A549 (cell line): ENCODE results near the gene AGR2. TPM values are rescaled to one million over a fixed set of nuclear protein-coding genes. Genes with fewer than 3 reads are reported as not detected.
A peak's percentile ranks its signal among the peaks of the same experiment; 100 is the strongest.

ENCODE experiments used
- ATAC-seq, 2 experiments: fragments of 200-7000 bp in 1 of 2; fragments of >200 bp in 1 of 2; cut with Nextera tagmentation in 1 of 2; cut with Tn5 transposase in 1 of 2; 3 replicates each; pipeline versions ENCODE4 v1.8.0 to v1.9.1; 2018 to 2020; ENCODE audit warnings: mild to moderate bottlenecking in 1 of 2, moderate library complexity in 1 of 2
- CTCF ChIA-PET: fragments of 300-600 bp; sonication (Branson Sonifier 250); formaldehyde crosslinking; extraction: SDS; loops from one replicate; lab custom pipeline; 2021; ENCODE audit warnings: antibody characterized with exemption, inconsistent platforms; lab: Yijun Ruan, JAX
- POLR2A ChIA-PET: fragments of 350-600 bp; formaldehyde crosslinking; extraction: SDS; loops from one replicate; lab custom pipeline; 2021; ENCODE audit warnings: antibody characterized with exemption, inconsistent platforms; lab: Yijun Ruan, JAX
- DNase-seq, 2 experiments: peaks; one replicate each; pipeline versions ENCODE4 v3.0.0 to v3.0.0-alpha.2; 2011 to 2016; ENCODE audit warnings: low read depth in 1 of 2, low spot score in 1 of 2
- FAIRE-seq: peaks from 2 replicates; lab custom pipeline; 2011; peaks lifted over from hg19 to GRCh38; lab: Jason Lieb, UNC
- H3K27ac ChIP-seq, 2 experiments: fragments of >200 bp; sonication (Bioruptor Twin); formaldehyde crosslinking; 3 replicates each; pipeline ENCODE4 v1.5.1; 2016 to 2017
- H3K4me1 ChIP-seq: fragments of >200 bp; sonication (Bioruptor Twin); formaldehyde crosslinking; 3 replicates; pipeline ENCODE4 v1.6.1; 2016
- H3K4me2 ChIP-seq: fragments of >200 bp; sonication (Bioruptor Twin); formaldehyde crosslinking; 3 replicates; pipeline ENCODE4 v1.6.1; 2016
- H3K4me3 ChIP-seq: fragments of >200 bp; sonication (Bioruptor Twin); formaldehyde crosslinking; 3 replicates; pipeline ENCODE4 v1.5.1; 2016
- H3K9me3 ChIP-seq: fragments of >200 bp; sonication (Bioruptor Twin); formaldehyde crosslinking; 3 replicates; pipeline ENCODE4 v1.6.1; 2016
- ATOH8 ChIP-seq: fragments of 250-450 bp; sonication (Bioruptor Pico); IDR thresholded peaks from 2 replicates; pipeline ENCODE4 v1.5.0; 2020; ENCODE audit warnings: low read depth, mild to moderate bottlenecking, moderate library complexity
- BCL3 ChIP-seq: fragments of >200 bp; sonication (Bioruptor Twin); formaldehyde crosslinking; IDR thresholded peaks from 3 replicates; pipeline ENCODE4 v1.6.1; 2016
- BHLHE40 ChIP-seq: IDR thresholded peaks from 2 replicates; pipeline ENCODE4 v1.6.1; 2012; ENCODE audit warnings: low read depth, low read length, inconsistent platforms
- CBX8 ChIP-seq: fragments of 200-600 bp; sonication (generic); IDR thresholded peaks from 2 replicates; pipeline ENCODE4 v1.6.1; 2016
- CEBPB ChIP-seq, 2 experiments: fragments of >200 bp in 1 of 2; sonication (Bioruptor Twin) in 1 of 2; formaldehyde crosslinking in 1 of 2; IDR thresholded peaks; 2 replicates each; pipeline ENCODE4 v1.6.1; 2012 to 2016
- CTCF ChIP-seq: fragments of >200 bp; sonication (Bioruptor Twin); formaldehyde crosslinking; IDR thresholded peaks from 3 replicates; pipeline ENCODE4 v1.5.1; 2016
- E2F6 ChIP-seq: IDR thresholded peaks from 2 replicates; pipeline ENCODE4 v1.6.1; 2012; ENCODE audit warnings: low read depth, borderline replicate concordance
- FOSB ChIP-seq: fragments of 250-450 bp; sonication (Bioruptor Pico); IDR thresholded peaks from 2 replicates; pipeline ENCODE4 v1.5.0; 2020; ENCODE audit warnings: mild to moderate bottlenecking, moderate library complexity
- GATA3 ChIP-seq: IDR thresholded peaks from 2 replicates; pipeline ENCODE4 v1.6.1; 2012; ENCODE audit warnings: borderline replicate concordance
- HES2 ChIP-seq: fragments of >200 bp; sonication (Bioruptor Twin); formaldehyde crosslinking; IDR thresholded peaks from 2 replicates; pipeline ENCODE4 v1.6.1; 2016
- HMGXB4 ChIP-seq: fragments of 250-450 bp; sonication (Bioruptor Pico); IDR thresholded peaks from 2 replicates; pipeline ENCODE4 v1.5.0; 2021; ENCODE audit warnings: mild to moderate bottlenecking, moderate library complexity, borderline replicate concordance
- HOXB13 ChIP-seq: fragments of 250-450 bp; sonication (Bioruptor Pico); IDR thresholded peaks from 2 replicates; pipeline ENCODE4 v1.5.0; 2020; ENCODE audit warnings: low read depth, mild to moderate bottlenecking, moderate library complexity
- HOXB5 ChIP-seq: fragments of 250-450 bp; sonication (Bioruptor Pico); IDR thresholded peaks from 2 replicates; pipeline ENCODE4 v1.5.0; 2020; ENCODE audit warnings: mild to moderate bottlenecking, moderate library complexity
- JUNB ChIP-seq: fragments of >200 bp; sonication (Bioruptor Twin); formaldehyde crosslinking; IDR thresholded peaks from 2 replicates; pipeline ENCODE4 v1.6.1; 2016
- KDM1A ChIP-seq: fragments of 200-600 bp; sonication (generic); IDR thresholded peaks from 2 replicates; pipeline ENCODE4 v1.6.1; 2016; ENCODE audit warnings: low read depth, mild to moderate bottlenecking
- KDM5A ChIP-seq: fragments of 200-600 bp; sonication (generic); IDR thresholded peaks from 2 replicates; pipeline ENCODE4 v1.6.1; 2016; ENCODE audit warnings: antibody characterized with exemption, mild to moderate bottlenecking
- MAFK ChIP-seq: fragments of 450-650 bp; IDR thresholded peaks from 2 replicates; pipeline ENCODE4 v1.6.1; 2014; ENCODE audit not compliant: partially characterized antibody
- MAX ChIP-seq: IDR thresholded peaks from 2 replicates; pipeline ENCODE4 v1.6.1; 2012
- NFE2L2 ChIP-seq: fragments of 150-350 bp; conservative IDR thresholded peaks from 2 replicates; pipeline ENCODE4 v1.6.1; 2014; ENCODE audit warnings: low read length
- NR3C1 ChIP-seq: fragments of >200 bp; sonication (Bioruptor Twin); formaldehyde crosslinking; IDR thresholded peaks from 3 replicates; pipeline ENCODE4 v1.6.1; 2017
- POLR2A ChIP-seq: IDR thresholded peaks from 2 replicates; pipeline ENCODE4 v1.6.1; 2012; ENCODE audit warnings: mild to moderate bottlenecking, low read length
- POLR2AphosphoS2 ChIP-seq: conservative IDR thresholded peaks from 2 replicates; pipeline ENCODE4 v1.6.1; 2012; ENCODE audit warnings: low read length, improper control_type of control experiment, inconsistent platforms
- RAD21 ChIP-seq, 2 experiments: fragments of >200 bp in 1 of 2; sonication (Bioruptor Twin) in 1 of 2; formaldehyde crosslinking in 1 of 2; IDR thresholded peaks in 1 of 2; conservative IDR thresholded peaks in 1 of 2; 2 replicates in 1 of 2; 3 replicates in 1 of 2; pipeline ENCODE4 v1.6.1; 2012 to 2018; ENCODE audit warnings: inconsistent platforms in 1 of 2
- RARB ChIP-seq: fragments of 250-450 bp; sonication (Bioruptor Pico); IDR thresholded peaks from 2 replicates; pipeline ENCODE4 v1.8.0; 2021; ENCODE audit warnings: mild to moderate bottlenecking, moderate library complexity
- RCOR1 ChIP-seq: fragments of 150-350 bp; IDR thresholded peaks from 2 replicates; pipeline ENCODE4 v1.6.1; 2014; ENCODE audit warnings: antibody characterized with exemption, low read length, low read depth
- RFX5 ChIP-seq: fragments of 450-650 bp; IDR thresholded peaks from 2 replicates; pipeline ENCODE4 v1.7.1; 2014; ENCODE audit warnings: antibody characterized with exemption, mild to moderate bottlenecking, moderate library complexity
- RNF2 ChIP-seq: fragments of 200-600 bp; sonication (generic); IDR thresholded peaks from 2 replicates; pipeline ENCODE4 v1.6.1; 2016; ENCODE audit warnings: low read depth, mild to moderate bottlenecking, antibody characterized with exemption, moderate library complexity, borderline replicate concordance
- SMC3 ChIP-seq: fragments of >200 bp; sonication (Bioruptor Twin); formaldehyde crosslinking; IDR thresholded peaks from 3 replicates; pipeline ENCODE4 v1.6.1; 2018; ENCODE audit warnings: inconsistent platforms
- SREBF2 ChIP-seq: fragments of 450-650 bp; IDR thresholded peaks from 2 replicates; pipeline ENCODE4 v1.6.1; 2014; ENCODE audit warnings: mild to moderate bottlenecking, moderate library complexity
- TP53 ChIP-seq: fragments of 250-450 bp; sonication (Bioruptor Pico); IDR thresholded peaks from 2 replicates; pipeline ENCODE4 v1.5.0; 2021; ENCODE audit warnings: mild to moderate bottlenecking, moderate library complexity
- ZFP36 ChIP-seq: fragments of 450-650 bp; IDR thresholded peaks from 2 replicates; pipeline ENCODE4 v1.6.1; 2014; ENCODE audit warnings: borderline replicate concordance; ENCODE audit not compliant: partially characterized antibody
- WGBS: methylation state at CpG from one replicate; pipeline ENCODE4 v1.1.6; 2017; ENCODE audit errors: missing lambda C conversion rate; 5-methylcytosine and 5-hydroxymethylcytosine counted together
- polyA plus RNA-seq, 4 experiments: library from polyadenylated mRNA; depleted of rRNA in 3 of 4; stranded (reverse); fragments of >200 nt; fragmentation: RNase III in 1 of 4; extraction: RNeasy Plus Mini Kit Qiagen cat#74134 plus additional on column Dnase treatment in 1 of 4; gene quantifications; 2 replicates in 3 of 4; 3 replicates in 1 of 4; pipeline ENCODE4 v1.2.3, GENCODE V29; 2011 to 2017

The AGR2 gene
- polyA plus RNA-seq, 2 of the 4 experiments (the other 2 are of a cell fraction), result 60.7 to 479 TPM

- Histone ChIP-seq H3K27ac (no peak overlapping the region), H3K4me3 (no peak overlapping the region), H3K9me3 (0 out of 3 replicates have a peak, but pooled peaks cover 2% of the 10 kb centered on the region), H3K4me1 (no peaks in the 10 kb centered on the region; the same call in 2 of the 3 replicates), H3K4me2 (no peak overlapping the region)
- 96% methylated on average over 1 of the region's 1 CpG for WGBS
- no peak for TF ChIP-seq JUNB
- TF ChIP-seq SREBF2, result no peak
- no peak for ATAC-seq
- no peak for FAIRE-seq
- ChIA-PET POLR2A (no interaction called here), CTCF (interaction anchor here (0.6 to 1.0 kb wide), 2 partner anchors 20 to 110 kb away, joined by 3 read pairs; no protein-coding TSS in a partner anchor)
- no peak for DNase-seq
Observed at GRCh38 chr7:16833373-16833772, 28.6 kb upstream of the AGR2 start.

GRCh38 chr7:16826060-16826459, 21.3 kb upstream of the AGR2 start:
- FAIRE-seq (no peak), DNase-seq (no peak), ATAC-seq (no peak)
- H3K4me2 ChIP-seq, result no peak overlapping the region
- TF ChIP-seq CTCF, result no peak
- TF ChIP-seq HOXB5 (CRISPR knock-in tag), result no peak
- TF ChIP-seq HES2, result no peak
- TF ChIP-seq RNF2, result no peak
- TF ChIP-seq POLR2AphosphoS2, result no peak
- no peak for TF ChIP-seq ATOH8
- no peak for TF ChIP-seq GATA3
- TF ChIP-seq HOXB13 (CRISPR knock-in tag), result no peak
- TF ChIP-seq BCL3, result no peak
- TF ChIP-seq MAX, result no peak
- TF ChIP-seq RCOR1, result no peak
- TF ChIP-seq FOSB, result no peak
- TF ChIP-seq RFX5, result no peak
- no peak for TF ChIP-seq CBX8
- no peak for TF ChIP-seq NFE2L2
- TF ChIP-seq TP53 (CRISPR knock-in tag), result no peak
- TF ChIP-seq CEBPB (IDR thresholded peaks at IDR 0.05), result no peak
- no peak for TF ChIP-seq E2F6
- no peak overlapping the region for H3K4me3 ChIP-seq
- H3K4me1 ChIP-seq, result peaks cover 18% of the 10 kb centered on the region
- 0 out of 3 replicates have a peak, but pooled peaks cover 2% of the 10 kb centered on the region for H3K9me3 ChIP-seq
- POLR2A ChIA-PET, result no interaction called here
- CTCF ChIA-PET, result no interaction called here
- H3K27ac ChIP-seq, result peak overlapping the region in 1 of 2 experiments; percentile 42; a peak in 3 of 6 replicates

GRCh38 chr7:16822029-16822428, 17.2 kb upstream of the AGR2 start:
- Histone ChIP-seq H3K4me2 (peak overlapping the region; percentile 54), H3K4me1 (peaks cover 31% of the 10 kb centered on the region), H3K27ac (peak overlapping the region; percentile 51 to 56), H3K9me3 (no peaks in the 10 kb centered on the region; the same call in 2 of the 3 replicates), H3K4me3 (no peak overlapping the region)
- ChIA-PET POLR2A (no interaction called here), CTCF (interaction anchor here (0.8 kb wide), 1 partner anchor 9 kb away, joined by 4 read pairs; no protein-coding TSS in a partner anchor)
- FAIRE-seq (no peak), ATAC-seq (peak in 1 of 2 experiments; percentile 77; a peak in 3 of 6 replicates), DNase-seq (peak in 1 of 2 experiments; percentile 67)
- WGBS, result 5% methylated on average over 3 of the region's 3 CpGs
- TF ChIP-seq BHLHE40, result no peak
- TF ChIP-seq RARB (CRISPR knock-in tag), result no peak
- TF ChIP-seq MAFK, result no peak
- no peak for TF ChIP-seq HMGXB4 (CRISPR knock-in tag)
- TF ChIP-seq KDM1A, result no peak
- TF ChIP-seq NR3C1, result no peak
- no peak for TF ChIP-seq POLR2A
- TF ChIP-seq RAD21 (conservative IDR thresholded peaks at IDR 0.05 in 1 of 2, IDR thresholded peaks at IDR 0.05 in 1 of 2), result no peak
- no peak for TF ChIP-seq RFX5
- 0 out of 3 replicates have a peak, but pooled peaks have one; percentile 6 for TF ChIP-seq SMC3
- no peak for TF ChIP-seq KDM5A
- TF ChIP-seq GATA3, result peak; percentile 54; the same call in 1 of the 2 replicates
- no peak for TF ChIP-seq ZFP36
